H1 (cell line): ENCODE results near the gene KIF13A.

Experiments used
- BACH1 ChIP-seq: IDR thresholded peaks from 2 replicates; pipeline ENCODE4 v1.6.1; 2012; ENCODE audit warnings: low read length, improper control_type of control experiment
- CREB1 ChIP-seq: IDR thresholded peaks from 2 replicates; pipeline ENCODE4 v1.6.1; 2012; ENCODE audit warnings: inconsistent platforms
- CTBP2 ChIP-seq: IDR thresholded peaks from 2 replicates; pipeline ENCODE4 v1.7.0; 2011; ENCODE audit warnings: borderline replicate concordance, mild to moderate bottlenecking, moderate library complexity, mixed read lengths, low read length; ENCODE audit not compliant: insufficient read depth, insufficient read length
- EP300 ChIP-seq, 2 experiments: IDR thresholded peaks; 1 replicate in 1 of 2; 2 replicates in 1 of 2; pipeline ENCODE4 v1.6.1; 2011 to 2012; ENCODE audit warnings: low read depth in 2 of 2, low read length in 2 of 2, mild to moderate bottlenecking in 2 of 2, borderline replicate concordance in 1 of 2, inconsistent platforms in 1 of 2, moderate library complexity in 1 of 2
- EZH2 ChIP-seq: fragments of 200-600 bp; sonication (generic); IDR thresholded peaks from 2 replicates; pipeline ENCODE4 v1.7.1; 2012; ENCODE audit warnings: low read depth, mild to moderate bottlenecking, moderate library complexity, low read length, inconsistent platforms; ENCODE audit not compliant: severe bottlenecking
- JUN ChIP-seq: IDR thresholded peaks from 2 replicates; pipeline ENCODE4 v1.6.1; 2011; ENCODE audit warnings: low read depth, mild to moderate bottlenecking, improper control_type of control experiment, low read length
- POLR2AphosphoS5 ChIP-seq: IDR thresholded peaks from 2 replicates; pipeline ENCODE4 v1.6.1; 2011; ENCODE audit warnings: low read depth, low read length
- SP2 ChIP-seq: IDR thresholded peaks from 2 replicates; pipeline ENCODE4 v1.6.1; 2012; ENCODE audit warnings: mild to moderate bottlenecking, low read length, inconsistent platforms
- SRF ChIP-seq: IDR thresholded peaks from 2 replicates; pipeline ENCODE4 v1.6.1; 2011; ENCODE audit warnings: mild to moderate bottlenecking, low read depth, low read length, moderate library complexity
- TF ChIP-seq, protein P1 (sequence below), 3 experiments: IDR thresholded peaks; 1 replicate in 2 of 3; 2 replicates in 1 of 3; pipeline versions ENCODE4 v1.5.1 to v1.6.1; 2011; ENCODE audit warnings: low read length in 3 of 3, mild to moderate bottlenecking in 3 of 3, inconsistent platforms in 2 of 3, low read depth in 1 of 3, moderate library complexity in 1 of 3; ENCODE audit not compliant: insufficient read depth in 1 of 3; ENCODE audit errors: control extremely low read depth in 1 of 3
- TF ChIP-seq, protein P2 (sequence below): IDR thresholded peaks from 2 replicates; pipeline ENCODE4 v1.6.1; 2011; ENCODE audit warnings: low read depth, mild to moderate bottlenecking, low read length; ENCODE audit not compliant: insufficient read depth

DNA sequence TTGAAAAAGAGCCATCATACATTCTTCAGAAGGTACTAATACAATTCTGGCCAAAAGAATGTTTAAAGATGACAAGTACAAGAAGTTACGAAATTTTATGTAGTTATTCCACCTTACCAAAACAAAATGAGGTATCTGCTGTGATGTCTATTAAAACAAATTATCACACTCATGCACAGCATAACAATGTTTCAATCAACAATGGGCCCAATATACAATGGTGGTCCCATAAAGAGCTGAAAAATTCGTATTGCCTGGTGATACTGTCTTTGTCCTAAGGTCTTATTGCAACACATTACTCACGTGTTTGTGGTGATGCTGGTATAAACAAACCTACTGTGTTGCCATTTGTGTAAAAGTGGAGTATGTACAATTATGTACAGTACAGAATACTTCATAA is 277.1 kb downstream of the KIF13A start:
- TF ChIP-seq EP300 (IDR thresholded peaks at IDR 0.05; ENCODE audit: borderline replicate concordance in 1 of 2, low read depth in 2 of 2, low read length in 2 of 2) (no peak), BACH1 (no peak), EZH2 (no peak), CTBP2 (no peak), SP2 (no peak), JUN (no peak), CREB1 (no peak), POLR2AphosphoS5 (no peak), SRF (no peak)
- TF ChIP-seq, protein P1, sequence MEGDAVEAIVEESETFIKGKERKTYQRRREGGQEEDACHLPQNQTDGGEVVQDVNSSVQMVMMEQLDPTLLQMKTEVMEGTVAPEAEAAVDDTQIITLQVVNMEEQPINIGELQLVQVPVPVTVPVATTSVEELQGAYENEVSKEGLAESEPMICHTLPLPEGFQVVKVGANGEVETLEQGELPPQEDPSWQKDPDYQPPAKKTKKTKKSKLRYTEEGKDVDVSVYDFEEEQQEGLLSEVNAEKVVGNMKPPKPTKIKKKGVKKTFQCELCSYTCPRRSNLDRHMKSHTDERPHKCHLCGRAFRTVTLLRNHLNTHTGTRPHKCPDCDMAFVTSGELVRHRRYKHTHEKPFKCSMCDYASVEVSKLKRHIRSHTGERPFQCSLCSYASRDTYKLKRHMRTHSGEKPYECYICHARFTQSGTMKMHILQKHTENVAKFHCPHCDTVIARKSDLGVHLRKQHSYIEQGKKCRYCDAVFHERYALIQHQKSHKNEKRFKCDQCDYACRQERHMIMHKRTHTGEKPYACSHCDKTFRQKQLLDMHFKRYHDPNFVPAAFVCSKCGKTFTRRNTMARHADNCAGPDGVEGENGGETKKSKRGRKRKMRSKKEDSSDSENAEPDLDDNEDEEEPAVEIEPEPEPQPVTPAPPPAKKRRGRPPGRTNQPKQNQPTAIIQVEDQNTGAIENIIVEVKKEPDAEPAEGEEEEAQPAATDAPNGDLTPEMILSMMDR (IDR thresholded peaks at IDR 0.05; ENCODE audit: control extremely low read depth in 1 of 3, insufficient read depth in 1 of 3, low read depth in 1 of 3, low read length in 3 of 3), result no peak
- TF ChIP-seq, protein P2, sequence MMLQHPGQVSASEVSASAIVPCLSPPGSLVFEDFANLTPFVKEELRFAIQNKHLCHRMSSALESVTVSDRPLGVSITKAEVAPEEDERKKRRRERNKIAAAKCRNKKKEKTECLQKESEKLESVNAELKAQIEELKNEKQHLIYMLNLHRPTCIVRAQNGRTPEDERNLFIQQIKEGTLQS, result no peak
